H9 (cell line): Measurements from ENCODE around the gene DNAH8. TPM values are rescaled to one million over a fixed set of nuclear protein-coding genes. Genes with fewer than 3 reads are reported as not detected.

Source experiments
- DNase-seq: peaks from one replicate; pipeline ENCODE4 v3.0.0-alpha.2; 2017
- H2AFZ ChIP-seq: one replicate; pipeline ENCODE4 v1.6.1; 2013; ENCODE audit warnings: mild to moderate bottlenecking, low read length, control low read depth, moderate library complexity
- H2AK5ac ChIP-seq: 2 replicates; pipeline ENCODE4 v1.6.1; 2013; ENCODE audit warnings: low read length, control low read depth, mixed read lengths; ENCODE audit not compliant: insufficient read length
- H2BK120ac ChIP-seq: one replicate; pipeline ENCODE4 v1.6.1; 2013; ENCODE audit warnings: low read depth, mild to moderate bottlenecking, low read length, control low read depth, inconsistent platforms; ENCODE audit not compliant: poor library complexity, severe bottlenecking
- H2BK12ac ChIP-seq: 2 replicates; pipeline ENCODE4 v1.6.1; 2013; ENCODE audit warnings: low read length, control low read depth, mixed read lengths, low read depth; ENCODE audit not compliant: insufficient read length
- H2BK15ac ChIP-seq: 2 replicates; pipeline ENCODE4 v1.6.1; 2013; ENCODE audit warnings: low read depth, low read length, control low read depth
- H2BK20ac ChIP-seq: one replicate; pipeline ENCODE4 v1.6.1; 2013; ENCODE audit warnings: low read depth, mild to moderate bottlenecking, low read length, control low read depth, inconsistent platforms; ENCODE audit not compliant: poor library complexity, severe bottlenecking
- H2BK5ac ChIP-seq: 2 replicates; pipeline ENCODE4 v1.6.1; 2013; ENCODE audit warnings: low read length, control low read depth, mixed read lengths; ENCODE audit not compliant: insufficient read length
- H3K14ac ChIP-seq: 2 replicates; pipeline ENCODE4 v1.6.1; 2013; ENCODE audit warnings: low read length, control low read depth; ENCODE audit not compliant: insufficient read depth
- H3K18ac ChIP-seq: 2 replicates; pipeline ENCODE4 v1.6.1; 2013; ENCODE audit warnings: low read depth, mild to moderate bottlenecking, mixed read lengths, low read length, control low read depth; ENCODE audit not compliant: insufficient read length
- H3K23ac ChIP-seq: 2 replicates; pipeline ENCODE4 v1.6.1; 2013; ENCODE audit warnings: low read length, control low read depth, mixed read lengths, low read depth; ENCODE audit not compliant: insufficient read length
- H3K23me2 ChIP-seq: 2 replicates; pipeline ENCODE4 v1.6.1; 2013; ENCODE audit warnings: low read depth, mild to moderate bottlenecking, mixed read lengths, low read length, control low read depth; ENCODE audit not compliant: insufficient read length, poor library complexity, severe bottlenecking
- H3K27ac ChIP-seq: 2 replicates; pipeline ENCODE4 v1.5.1; 2013; ENCODE audit warnings: low read length, control low read depth, mixed read lengths, low read depth; ENCODE audit not compliant: insufficient read length
- H3K27me3 ChIP-seq: 2 replicates; pipeline ENCODE4 v1.6.1; 2013; ENCODE audit warnings: low read length, control low read depth, inconsistent platforms; ENCODE audit not compliant: insufficient read depth
- H3K4ac ChIP-seq: 2 replicates; pipeline ENCODE4 v1.6.1; 2013; ENCODE audit warnings: low read depth, mild to moderate bottlenecking, control low read depth, inconsistent platforms, low read length, moderate library complexity
- H3K4me1 ChIP-seq: 2 replicates; pipeline ENCODE4 v1.6.1; 2013; ENCODE audit warnings: low read length, control low read depth, inconsistent platforms; ENCODE audit not compliant: insufficient read depth
- H3K4me2 ChIP-seq: 2 replicates; pipeline ENCODE4 v1.6.1; 2013; ENCODE audit warnings: low read length, control low read depth, mixed read lengths; ENCODE audit not compliant: insufficient read length, insufficient read depth
- H3K56ac ChIP-seq: 2 replicates; pipeline ENCODE4 v1.6.1; 2013; ENCODE audit warnings: low read depth, mild to moderate bottlenecking, mixed read lengths, low read length, control low read depth; ENCODE audit not compliant: insufficient read length
- H3K79me1 ChIP-seq: 2 replicates; pipeline ENCODE4 v1.6.1; 2013; ENCODE audit warnings: low read depth, mild to moderate bottlenecking, moderate library complexity, low read length, control low read depth, inconsistent platforms; ENCODE audit not compliant: insufficient read depth, poor library complexity, severe bottlenecking
- H3K79me2 ChIP-seq: 2 replicates; pipeline ENCODE4 v1.6.1; 2013; ENCODE audit warnings: low read length, control low read depth, inconsistent platforms; ENCODE audit not compliant: insufficient read depth
- H3K9ac ChIP-seq: 2 replicates; pipeline ENCODE4 v1.6.1; 2013; ENCODE audit warnings: low read length, control low read depth, mixed read lengths; ENCODE audit not compliant: insufficient read length; ENCODE audit errors: extremely low read depth
- H3K9me3 ChIP-seq: one replicate; pipeline ENCODE4 v1.6.1; 2013; ENCODE audit warnings: low read depth, low read length, inconsistent platforms; ENCODE audit not compliant: control insufficient read depth
- H3T11ph ChIP-seq: one replicate; pipeline ENCODE4 v1.6.1; 2013; ENCODE audit warnings: mild to moderate bottlenecking, low read length, control low read depth, inconsistent platforms
- H4K20me1 ChIP-seq: one replicate; pipeline ENCODE4 v1.6.1; 2013; ENCODE audit not compliant: control insufficient read depth, insufficient read length, insufficient read depth
- H4K5ac ChIP-seq: 2 replicates; pipeline ENCODE4 v1.6.1; 2013; ENCODE audit warnings: low read depth, mild to moderate bottlenecking, mixed read lengths, low read length, control low read depth; ENCODE audit not compliant: insufficient read length
- H4K8ac ChIP-seq: replicated peaks from 2 replicates; pipeline ENCODE4 v1.6.1; 2013; ENCODE audit warnings: low read length, control low read depth, mixed read lengths, low read depth; ENCODE audit not compliant: insufficient read length
- H4K91ac ChIP-seq: 2 replicates; pipeline ENCODE4 v1.6.1; 2013; ENCODE audit warnings: low read depth, mild to moderate bottlenecking, moderate library complexity, mixed read lengths, low read length, control low read depth; ENCODE audit not compliant: insufficient read length
- H3K27ac Mint-ChIP-seq, 3 experiments: 2 replicates in 2 of 3; 3 replicates in 1 of 3; pipeline ENCODE4 v1.8.0; 2020 to 2021; ENCODE audit warnings: mixed read lengths in 3 of 3, mild to moderate bottlenecking in 1 of 3, moderate library complexity in 1 of 3
- H3K27me3 Mint-ChIP-seq: 2 replicates; pipeline ENCODE4 v1.8.0; 2021; ENCODE audit warnings: low read depth, mild to moderate bottlenecking, moderate library complexity, mixed read lengths
- H3K36me3 Mint-ChIP-seq, 3 experiments: 2 replicates in 2 of 3; 3 replicates in 1 of 3; pipeline ENCODE4 v1.8.0; 2020 to 2021; ENCODE audit warnings: low read depth in 3 of 3, mixed read lengths in 3 of 3; ENCODE audit not compliant: insufficient read depth in 1 of 3
- H3K4me1 Mint-ChIP-seq, 2 experiments: 2 replicates each; pipeline ENCODE4 v1.8.0; 2020; ENCODE audit warnings: mixed read lengths in 2 of 2
- H3K4me3 Mint-ChIP-seq, 2 experiments: 2 replicates in 1 of 2; 3 replicates in 1 of 2; pipeline ENCODE4 v1.8.0; 2020 to 2021; ENCODE audit warnings: mild to moderate bottlenecking in 2 of 2, mixed read lengths in 2 of 2, moderate library complexity in 1 of 2
- H3K9me3 Mint-ChIP-seq, 2 experiments: 2 replicates in 1 of 2; 3 replicates in 1 of 2; pipeline ENCODE4 v1.8.0; 2020; ENCODE audit warnings: mild to moderate bottlenecking in 2 of 2, mixed read lengths in 2 of 2, moderate library complexity in 1 of 2
- WGBS: extraction: QIAGEN DNeasy Blood & Tissue Kit; methylation state at CpG from one replicate; pipeline ENCODE4 v1.1.7; 2013; ENCODE audit warnings: missing lambda C conversion rate, low lambda C conversion rate, mixed read lengths; ENCODE audit not compliant: insufficient read length; ENCODE audit errors: extremely low coverage; 5-methylcytosine and 5-hydroxymethylcytosine counted together
- total RNA-seq: library from RNA; stranded (reverse); gene quantifications from 2 replicates; pipeline ENCODE4 v1.2.1, GENCODE V29; 2021
- TF ChIP-seq, protein P1 (sequence below): fragments of 200-600 bp; sonication (generic); conservative IDR thresholded peaks from 3 replicates; pipeline ENCODE4 v1.8.0; 2021; ENCODE audit warnings: antibody characterized with exemption, mild to moderate bottlenecking

The DNAH8 gene
- total RNA-seq, 1 experiment from 2014 or later: not detected

DNA sequence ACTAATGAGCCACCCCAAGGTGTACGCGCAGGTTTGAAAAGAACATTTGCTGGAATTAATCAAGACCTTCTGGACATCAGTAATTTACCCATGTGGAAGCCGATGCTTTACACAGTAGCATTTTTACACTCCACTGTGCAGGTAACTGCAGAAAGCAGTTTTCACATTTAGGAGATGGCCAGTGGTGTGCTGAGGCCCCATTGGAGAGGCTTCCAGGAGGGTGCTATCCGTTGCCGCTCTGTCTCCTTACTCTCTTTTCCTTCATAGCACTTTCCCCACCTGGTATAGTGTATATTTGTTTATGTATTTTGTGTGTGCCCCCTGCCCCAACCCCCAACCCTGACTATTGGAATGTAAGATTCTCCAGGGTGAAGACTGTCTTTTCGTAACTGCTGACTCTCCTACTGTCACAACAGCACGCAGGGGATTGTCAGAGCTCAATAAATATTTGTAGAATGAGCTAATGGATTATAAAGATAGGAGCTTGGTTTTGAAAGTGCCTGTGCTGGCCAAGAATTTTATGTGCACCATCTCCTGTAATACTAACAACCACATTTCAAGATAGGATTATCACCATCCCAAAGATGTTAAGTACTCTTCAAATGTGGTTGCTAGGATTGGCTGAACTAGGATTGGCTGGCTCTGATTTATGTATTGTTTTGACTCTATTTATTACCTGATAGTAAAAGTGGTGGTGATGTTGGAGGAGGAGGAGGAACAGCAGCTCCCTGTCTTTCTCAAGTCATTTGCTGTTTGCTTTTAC lies 259.5 kb downstream of the DNAH8 start:
- Mint-ChIP-seq H3K4me1 (peaks cover 17 to 23% of the 10 kb centered on the region in 2 experiments), H3K36me3 (no peaks in the 10 kb centered on the region), H3K27ac (peak overlapping the region in 1 of 3 experiments; percentile 15; a peak in 1 of 7 replicates), H3K4me3 (no peak overlapping the region), H3K27me3 (no peaks in the 10 kb centered on the region; the same call in 1 of the 2 replicates), H3K9me3 (no peaks in the 10 kb centered on the region)
- Histone ChIP-seq H2AFZ (no peak overlapping the region), H3K4me1 (no peaks in the 10 kb centered on the region; the same call in 1 of the 2 replicates), H2BK12ac (no peak overlapping the region), H2BK120ac (no peak overlapping the region), H4K8ac (no peak overlapping the region), H3K79me2 (no peaks in the 10 kb centered on the region; the same call in 1 of the 2 replicates), H4K20me1 (no peaks in the 10 kb centered on the region), H2BK5ac (no peak overlapping the region), H3K18ac (no peak overlapping the region), H4K5ac (no peak overlapping the region), H4K91ac (no peak overlapping the region), H3K14ac (no peak overlapping the region), H3K27me3 (no peaks in the 10 kb centered on the region), H3K9me3 (no peaks in the 10 kb centered on the region), H2BK15ac (no peak overlapping the region), H3K4ac (no peak overlapping the region), H3K79me1 (no peaks in the 10 kb centered on the region), H3K9ac (no peak overlapping the region), H3K23ac (no peak overlapping the region), H3K23me2 (no peaks in the 10 kb centered on the region), H2AK5ac (no peak overlapping the region), H3K56ac (no peak overlapping the region), H3K27ac (no peak overlapping the region), H2BK20ac (no peak overlapping the region), H3T11ph (no peak overlapping the region), H3K4me2 (no peak overlapping the region)
- no CpG with 5 or more reads among the region's 7 CpGs for WGBS
- TF ChIP-seq, protein P1, sequence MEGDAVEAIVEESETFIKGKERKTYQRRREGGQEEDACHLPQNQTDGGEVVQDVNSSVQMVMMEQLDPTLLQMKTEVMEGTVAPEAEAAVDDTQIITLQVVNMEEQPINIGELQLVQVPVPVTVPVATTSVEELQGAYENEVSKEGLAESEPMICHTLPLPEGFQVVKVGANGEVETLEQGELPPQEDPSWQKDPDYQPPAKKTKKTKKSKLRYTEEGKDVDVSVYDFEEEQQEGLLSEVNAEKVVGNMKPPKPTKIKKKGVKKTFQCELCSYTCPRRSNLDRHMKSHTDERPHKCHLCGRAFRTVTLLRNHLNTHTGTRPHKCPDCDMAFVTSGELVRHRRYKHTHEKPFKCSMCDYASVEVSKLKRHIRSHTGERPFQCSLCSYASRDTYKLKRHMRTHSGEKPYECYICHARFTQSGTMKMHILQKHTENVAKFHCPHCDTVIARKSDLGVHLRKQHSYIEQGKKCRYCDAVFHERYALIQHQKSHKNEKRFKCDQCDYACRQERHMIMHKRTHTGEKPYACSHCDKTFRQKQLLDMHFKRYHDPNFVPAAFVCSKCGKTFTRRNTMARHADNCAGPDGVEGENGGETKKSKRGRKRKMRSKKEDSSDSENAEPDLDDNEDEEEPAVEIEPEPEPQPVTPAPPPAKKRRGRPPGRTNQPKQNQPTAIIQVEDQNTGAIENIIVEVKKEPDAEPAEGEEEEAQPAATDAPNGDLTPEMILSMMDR: no peak
- DNase-seq: no peak
